NCI-H128 (cell line): ENCODE results near the gene CCNJL.

Source experiments
- DNase-seq: peaks from one replicate; lab custom pipeline; 2025; ENCODE audit not compliant: unreplicated experiment; lab: John Stamatoyannopoulos, UW

The CCNJL gene

DNA sequence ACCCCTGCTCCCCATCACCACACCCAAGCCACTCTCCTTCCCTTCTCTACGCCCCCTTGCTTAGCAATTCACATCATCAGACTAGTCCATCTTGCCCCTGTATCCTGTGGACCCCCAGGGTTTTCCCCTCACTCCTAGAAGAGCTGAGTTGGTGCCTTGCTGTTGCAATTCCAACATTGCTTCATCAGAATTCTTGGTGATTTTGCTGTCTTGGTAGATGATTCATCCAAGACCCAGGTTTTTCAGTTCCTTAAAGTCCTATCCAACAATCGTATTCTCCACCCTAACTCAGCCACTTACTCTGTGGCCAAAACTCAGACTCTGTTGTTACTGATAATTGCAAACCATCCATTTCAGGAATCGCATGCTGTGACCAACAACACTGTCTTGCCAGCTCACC is 21.4 kb upstream of the CCNJL start:
- DNase-seq = no peak

DNA sequence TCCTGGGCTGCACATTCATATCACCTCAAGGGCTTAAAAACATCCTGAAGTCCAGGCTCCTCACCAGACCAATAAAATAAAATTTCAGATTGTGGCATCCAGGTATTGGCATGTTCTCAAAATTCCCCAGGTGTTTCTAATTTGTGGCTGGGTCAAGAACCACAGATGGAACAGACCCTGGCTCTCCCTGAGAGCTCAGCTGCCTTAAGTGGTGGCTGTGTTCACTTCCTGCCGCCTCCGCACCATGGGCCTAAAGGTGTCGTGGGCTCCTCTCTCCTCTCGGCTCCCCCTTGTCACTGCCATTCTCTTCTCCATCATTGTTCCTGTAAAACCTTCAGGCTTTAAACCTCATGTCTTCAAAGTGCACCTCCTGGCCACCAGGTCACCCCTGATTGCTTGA is 17.8 kb upstream of the CCNJL start:
- no peak for DNase-seq

DNA sequence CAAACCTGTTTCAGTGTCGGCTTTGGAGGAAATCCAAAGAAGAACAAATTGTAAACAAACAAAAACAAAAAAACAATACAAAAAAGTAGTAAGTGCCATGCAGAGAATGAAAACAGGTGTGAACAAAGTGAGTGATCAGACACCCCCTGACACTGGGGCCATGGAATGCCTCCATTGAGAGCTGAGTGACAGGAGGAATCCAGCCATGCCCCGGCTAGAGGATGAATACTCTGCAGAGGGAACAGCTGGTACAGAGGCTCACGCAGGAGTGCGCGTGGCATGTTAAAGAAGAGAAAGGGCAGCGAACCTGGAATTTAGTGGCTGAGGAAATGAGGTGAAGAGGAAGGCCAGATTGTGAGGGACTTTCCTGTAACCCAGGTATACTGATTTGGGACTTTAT is 15.5 kb upstream of the CCNJL start:
- DNase-seq = no peak

DNA sequence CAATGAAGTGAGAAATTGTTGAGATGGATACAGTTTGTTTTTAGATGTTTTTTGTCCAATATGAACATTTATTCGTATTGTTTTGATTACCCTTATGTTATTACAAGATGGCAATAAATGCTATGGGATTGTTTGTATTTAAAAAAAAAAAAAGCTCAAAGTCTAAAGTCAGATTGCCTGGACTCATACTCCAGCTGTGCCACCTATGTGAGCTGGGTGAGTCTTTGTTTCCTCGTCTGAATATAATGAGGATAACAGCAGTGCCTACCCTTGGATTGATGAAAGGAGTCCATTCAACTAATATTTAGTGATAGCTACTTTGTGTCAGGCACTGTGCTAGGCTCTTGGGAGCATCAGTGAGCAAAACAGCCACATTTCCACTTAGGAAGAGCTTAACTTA is 14.6 kb upstream of the CCNJL start:
- DNase-seq = no peak

DNA sequence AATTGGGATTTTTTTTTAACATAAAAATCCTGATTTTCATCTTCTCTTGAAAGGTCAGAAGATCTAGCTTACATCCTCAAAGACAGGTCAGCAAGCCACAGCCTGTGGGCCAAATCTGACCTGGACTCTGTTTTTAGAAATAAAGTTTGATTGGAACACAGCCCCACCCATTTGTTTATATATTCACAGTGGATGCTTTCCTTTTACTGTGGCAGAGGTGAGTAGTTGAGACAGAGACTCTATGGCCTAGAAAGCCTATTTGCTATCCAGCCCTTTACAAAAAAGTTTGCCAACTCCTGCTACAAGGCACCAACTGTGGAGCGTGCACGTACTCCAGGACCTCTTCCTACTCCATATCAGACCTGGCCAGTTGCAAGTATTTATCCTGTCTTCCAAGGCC is 13.4 kb upstream of the CCNJL start:
- DNase-seq = no peak

DNA sequence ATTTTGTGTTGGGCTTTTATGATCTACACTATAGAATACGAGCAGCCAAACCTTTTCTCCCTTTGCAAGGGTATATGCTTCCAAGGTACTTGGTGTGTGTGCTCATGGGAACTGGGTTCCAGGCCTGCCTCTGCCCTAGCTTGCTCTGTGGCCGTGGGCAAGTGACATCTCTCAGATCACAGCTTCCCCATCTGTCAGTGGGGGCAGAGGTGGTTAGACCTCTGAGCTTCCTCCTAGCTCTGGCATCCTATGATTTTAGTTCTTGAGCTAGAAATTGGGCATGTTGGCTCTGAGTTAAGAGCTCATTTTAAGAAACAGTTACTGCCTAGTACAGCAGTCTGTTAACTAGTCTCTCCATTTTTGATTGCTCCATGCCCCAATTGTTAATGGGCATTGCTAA is 12.5 kb upstream of the CCNJL start:
- DNase-seq = no peak

DNA sequence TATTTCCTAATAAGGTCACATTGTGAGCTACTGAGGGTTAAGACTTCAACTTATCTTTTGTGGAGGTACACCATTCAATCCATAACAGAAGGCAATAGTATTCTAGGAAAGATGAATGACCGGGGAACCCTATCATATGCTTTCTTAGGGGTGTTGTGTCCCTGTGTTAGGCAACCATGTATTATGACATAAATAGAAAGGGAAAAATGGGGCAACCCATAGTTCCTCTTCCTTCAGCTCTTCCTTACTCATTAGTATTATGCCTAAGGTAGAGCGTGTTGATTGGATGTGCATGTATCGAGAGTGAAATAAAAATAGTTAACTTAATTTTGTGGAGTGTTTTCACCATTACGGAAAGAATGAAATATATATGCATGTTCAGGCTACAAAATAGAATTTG is 6.0 kb upstream of the CCNJL start:
- DNase-seq = no peak

DNA sequence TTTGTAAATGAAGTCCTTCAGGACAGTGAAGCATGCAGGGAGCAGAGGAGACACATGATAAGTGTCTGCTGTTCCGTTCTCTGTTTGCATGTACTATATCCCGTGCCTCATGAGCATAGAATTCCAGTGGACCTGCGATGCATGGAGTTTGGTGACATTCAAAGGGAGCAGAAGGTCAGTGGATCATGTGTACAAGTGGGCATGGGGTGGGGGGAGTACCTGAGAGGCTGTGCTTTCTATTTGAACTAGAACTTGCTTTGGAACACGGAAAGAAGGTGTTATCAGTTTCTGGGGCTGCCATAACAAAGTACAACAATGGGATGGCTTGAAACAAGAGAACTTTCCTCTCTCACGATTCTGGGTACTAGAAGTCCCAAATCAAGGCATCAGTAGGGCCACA is 5.1 kb upstream of the CCNJL start:
- no peak for DNase-seq

DNA sequence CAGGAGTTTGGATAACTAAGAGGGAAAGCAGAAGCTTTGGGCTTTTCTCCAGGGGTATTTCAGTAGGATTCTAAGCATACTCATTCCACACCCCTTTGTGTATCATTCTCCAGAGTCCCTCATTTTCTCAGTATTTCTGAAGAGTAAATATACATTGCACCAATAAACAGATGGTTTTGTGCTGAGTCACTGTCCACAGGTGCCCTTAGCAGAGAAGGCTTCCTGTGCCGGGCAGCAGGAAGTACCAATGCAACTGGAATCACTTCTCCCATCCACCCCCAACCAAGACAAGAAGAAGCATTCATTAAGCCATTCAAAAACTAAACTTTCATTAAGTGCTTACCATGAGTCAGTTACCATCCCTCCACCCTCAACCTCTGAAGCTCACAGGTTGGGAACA is 3.6 kb upstream of the CCNJL start:
- DNase-seq = no peak

DNA sequence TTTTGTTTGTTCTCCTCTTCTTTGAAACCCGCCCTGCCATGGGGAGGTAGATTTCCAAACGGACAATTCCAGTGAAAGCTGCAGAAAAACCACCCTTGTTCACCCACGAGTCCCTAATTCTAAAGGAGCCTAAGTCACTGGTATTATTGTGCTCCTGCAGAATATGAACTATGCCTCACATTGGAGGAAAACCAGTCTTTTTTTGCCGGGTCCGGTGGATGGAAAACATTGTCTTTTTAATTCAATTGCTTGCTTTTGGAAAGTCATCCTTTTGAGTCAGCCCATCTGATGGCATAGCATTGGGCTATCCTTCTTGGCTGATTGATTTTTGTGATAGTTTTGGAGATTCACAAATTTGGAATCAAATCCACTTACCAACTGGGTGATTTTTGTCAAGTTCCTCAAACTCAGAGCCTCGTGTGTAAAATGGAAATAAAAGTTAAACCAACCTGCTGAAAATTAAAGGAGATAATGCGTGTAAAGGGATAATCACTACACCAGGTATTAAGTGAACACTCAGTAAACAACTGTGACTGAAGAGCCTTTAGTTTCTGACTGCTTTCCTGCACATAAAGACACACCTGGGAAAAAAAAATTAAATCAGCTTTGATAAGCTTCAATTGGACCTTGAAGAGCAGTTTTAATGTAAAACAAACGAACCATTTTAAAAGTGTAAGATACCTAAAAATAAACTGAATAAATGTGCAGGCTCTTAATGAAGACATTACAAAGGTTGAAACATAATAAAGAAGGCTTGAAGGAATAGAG is 780 bp upstream of the CCNJL start:
- DNase-seq = no peak

DNA sequence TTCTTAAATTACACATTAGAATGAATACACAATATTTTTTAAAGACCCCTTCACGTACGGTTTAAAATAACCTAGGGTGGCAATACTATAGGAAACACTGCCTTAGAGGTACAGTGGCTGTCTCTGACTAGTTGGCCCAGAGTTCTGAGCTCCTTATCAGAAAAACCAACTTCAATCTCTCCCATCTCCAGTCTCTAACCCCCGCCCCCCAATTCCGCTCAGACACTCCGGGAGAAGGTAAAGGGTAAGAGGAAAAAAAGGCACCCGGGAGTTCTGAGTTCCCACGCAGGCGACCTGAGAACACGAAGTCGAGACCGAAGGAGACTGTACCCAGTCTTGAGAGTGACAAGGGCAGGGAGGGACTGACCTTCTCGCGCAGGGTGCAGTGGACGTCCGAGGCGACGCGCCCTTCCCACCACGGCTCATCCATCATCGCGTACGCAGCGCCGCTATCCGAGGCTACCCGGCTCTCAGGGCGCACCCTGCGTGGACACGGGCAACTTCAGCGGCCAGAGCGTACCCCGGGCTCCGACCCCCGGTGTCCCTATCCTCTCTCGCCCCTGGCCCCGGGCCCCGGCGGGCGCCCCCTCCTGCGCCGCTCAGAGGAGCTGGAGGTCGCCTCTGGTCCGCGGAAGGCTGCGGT is 752 bp downstream of the CCNJL start:
- no peak for DNase-seq

DNA sequence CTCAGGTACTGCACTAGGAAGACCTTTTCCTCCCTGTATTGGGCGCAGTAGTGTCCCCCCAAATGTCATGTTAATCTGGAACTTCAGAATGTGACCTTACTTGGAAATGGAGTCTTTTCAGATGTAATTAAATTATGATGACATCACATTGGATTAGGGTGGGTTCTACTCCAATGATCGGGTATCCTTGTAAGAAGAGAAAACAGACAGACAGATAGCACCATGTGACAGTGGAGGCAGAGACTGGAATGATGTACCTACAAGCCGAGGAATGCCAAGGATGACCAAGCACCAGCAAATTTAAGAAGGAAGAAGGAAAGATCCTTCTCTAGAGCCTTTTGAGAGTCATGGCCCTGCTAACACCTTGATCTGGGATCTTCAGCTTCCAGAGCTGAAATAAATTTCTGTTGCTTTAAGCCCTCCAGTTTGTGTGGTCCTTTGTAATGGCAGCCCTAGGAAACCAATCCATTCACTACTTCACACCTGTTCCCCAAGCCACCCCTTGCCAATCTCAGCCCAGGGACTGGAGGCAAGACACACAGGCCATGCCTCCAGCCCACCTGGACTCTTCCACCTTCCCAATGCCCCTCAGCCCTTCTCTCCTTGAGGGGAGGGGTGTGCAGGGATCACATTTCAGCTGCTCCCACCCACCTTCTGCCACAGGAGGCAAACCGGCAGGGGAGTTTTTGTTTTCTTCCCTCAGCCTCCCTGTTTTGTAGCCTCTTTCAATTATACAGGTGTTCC is 1.6 kb downstream of the CCNJL start:
- DNase-seq = no peak

DNA sequence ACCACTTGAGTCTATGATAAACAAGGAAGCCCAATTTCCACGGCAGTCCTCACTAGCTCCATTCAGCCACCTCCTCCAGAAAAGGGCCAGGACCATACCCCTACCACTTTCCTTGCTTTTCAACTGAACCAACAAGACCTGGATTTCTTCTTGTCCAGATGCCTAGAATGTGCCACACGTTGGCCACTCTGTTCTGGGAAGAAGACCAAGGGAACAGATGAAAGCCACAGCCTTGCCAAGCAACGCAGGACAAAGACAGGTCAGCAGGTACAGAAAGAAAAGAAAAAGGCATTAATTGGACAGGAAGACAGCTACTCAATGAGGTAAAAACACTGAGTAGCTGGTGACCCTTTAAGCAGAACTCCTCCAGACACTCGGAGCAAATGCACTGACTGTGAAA is 2.2 kb downstream of the CCNJL start:
- DNase-seq = no peak

DNA sequence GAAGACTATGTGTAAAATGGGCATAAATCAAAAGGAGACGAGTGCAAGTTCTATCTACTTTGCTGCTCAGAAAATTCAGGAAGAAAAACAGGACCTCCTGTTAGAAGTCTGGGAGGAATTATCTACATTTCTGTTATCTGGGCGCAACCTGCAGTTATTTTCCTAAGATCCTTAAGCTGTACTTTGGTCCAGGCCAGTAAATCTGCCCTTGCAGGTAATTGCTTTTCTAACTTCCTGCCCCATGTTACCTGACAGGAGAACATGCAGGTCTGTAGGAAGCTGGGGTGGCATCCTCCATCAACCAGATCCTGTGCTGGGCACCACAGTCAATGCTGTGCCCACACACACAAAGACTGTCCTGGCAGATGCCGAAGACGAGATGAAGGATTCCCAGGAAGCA is 5.7 kb downstream of the CCNJL start:
- DNase-seq = no peak

DNA sequence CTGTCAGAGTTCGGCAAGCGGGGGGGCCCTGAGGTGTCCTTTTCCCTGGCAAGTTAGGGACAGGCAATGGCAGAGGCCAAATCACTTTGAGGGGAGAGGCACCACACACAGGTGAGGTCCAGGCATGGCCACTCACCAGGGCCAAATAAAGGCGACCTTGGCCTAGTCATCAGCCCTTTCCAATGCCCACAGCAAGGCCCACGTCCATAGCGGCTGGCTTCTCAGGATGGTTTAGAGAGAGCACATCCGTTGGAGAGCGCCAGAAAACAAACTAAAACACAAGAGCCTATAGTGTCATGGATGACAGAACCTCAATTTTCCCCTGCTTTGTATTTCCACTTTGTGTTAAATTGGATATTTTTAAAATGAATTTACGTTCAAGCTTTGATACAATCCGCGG is 7.0 kb downstream of the CCNJL start:
- DNase-seq = no peak

DNA sequence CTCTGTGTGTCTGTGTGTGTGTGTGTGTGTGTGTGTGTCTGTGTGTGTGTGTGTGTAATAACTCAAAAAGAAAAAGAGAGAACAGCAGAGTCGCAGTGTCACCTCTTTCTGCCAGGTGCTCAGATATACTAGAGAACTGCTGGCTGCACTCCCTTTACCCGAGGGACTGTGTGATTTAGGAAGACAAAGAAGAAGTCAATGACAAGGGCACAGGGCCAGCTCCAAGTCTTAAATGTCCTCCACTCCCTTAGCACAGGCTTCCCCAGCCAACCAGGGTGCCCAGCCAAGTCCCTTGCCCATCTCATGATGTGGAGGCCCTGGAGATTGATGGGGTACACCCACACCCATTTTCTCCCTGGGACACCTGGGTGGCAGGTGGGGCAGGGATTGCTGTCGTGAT is 8.7 kb downstream of the CCNJL start:
- DNase-seq = no peak

DNA sequence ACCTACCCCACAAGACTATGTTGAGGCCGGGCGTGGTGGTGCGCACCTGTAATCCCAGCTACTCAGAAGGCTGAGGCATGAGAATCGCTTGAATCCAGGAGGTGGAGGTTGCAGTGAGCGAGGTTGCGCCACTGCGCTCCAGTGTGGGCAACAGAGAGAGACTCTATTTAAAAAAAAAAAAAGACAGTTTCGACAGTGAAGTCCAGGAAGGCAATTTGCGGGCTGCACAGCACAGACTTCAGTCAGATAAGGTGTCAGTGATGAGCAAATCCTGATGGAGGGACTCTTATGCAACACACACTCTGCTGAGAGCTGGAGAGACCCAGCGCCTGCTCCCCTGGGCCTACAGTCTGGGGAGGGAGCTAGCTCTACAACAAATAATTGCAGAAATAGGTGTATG is 14.2 kb downstream of the CCNJL start:
- DNase-seq = no peak

DNA sequence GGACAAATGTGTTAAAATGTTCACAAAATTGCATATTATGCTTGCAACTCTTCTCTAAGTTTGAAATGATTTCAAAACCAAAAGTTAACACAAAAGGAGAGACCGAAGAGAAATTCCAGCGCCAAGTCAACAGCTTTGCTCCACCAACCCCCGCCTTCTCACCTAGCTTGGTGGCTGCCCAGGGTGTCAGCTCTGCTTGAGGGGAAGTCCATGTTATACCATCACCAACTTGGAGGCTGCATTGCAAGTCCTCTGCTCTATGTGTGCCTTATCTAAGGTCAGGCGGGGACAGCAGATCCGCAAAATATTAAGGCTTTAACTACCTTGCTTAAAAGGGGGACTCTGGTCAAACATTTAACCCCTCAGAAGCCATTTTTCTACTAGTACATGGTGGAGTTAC is 14.6 kb downstream of the CCNJL start:
- DNase-seq = no peak

DNA sequence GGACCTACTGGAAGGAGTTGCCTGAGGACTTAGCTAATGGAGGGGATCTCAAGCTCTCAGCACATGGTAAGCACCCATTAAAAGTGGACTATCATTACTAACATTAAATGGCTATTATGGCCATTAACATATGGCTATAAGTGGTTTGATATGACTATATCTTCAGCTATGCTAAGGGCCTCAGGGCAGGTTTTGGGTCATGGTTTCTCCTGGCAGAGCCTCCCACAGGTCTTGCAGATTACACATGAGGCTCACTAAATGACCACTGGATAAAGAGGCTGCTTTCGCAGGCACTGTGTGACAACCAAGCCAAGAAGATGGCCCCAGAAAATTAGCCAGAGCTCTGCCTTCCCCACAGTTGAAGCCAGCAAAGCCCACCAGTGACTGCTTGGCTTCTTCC is 15.4 kb downstream of the CCNJL start:
- DNase-seq = no peak

DNA sequence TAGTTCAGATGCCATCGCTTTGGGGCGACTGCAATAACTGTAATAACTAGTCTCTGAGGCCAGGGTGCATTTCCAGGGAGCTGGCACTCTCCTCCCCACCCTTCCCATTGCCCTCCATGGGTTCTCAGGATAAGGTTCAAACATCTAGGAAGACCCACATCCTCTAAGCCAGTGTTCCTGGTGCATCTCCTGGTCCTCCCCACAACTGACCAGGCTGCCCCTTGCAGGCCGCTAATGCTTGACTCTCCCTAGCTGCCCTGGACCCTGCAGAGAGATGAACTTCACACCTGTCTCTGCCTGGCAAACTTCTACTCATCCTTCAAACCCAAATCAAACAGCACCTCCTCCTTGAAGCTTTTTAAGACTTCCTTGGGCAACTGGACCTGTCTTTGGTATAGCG is 15.9 kb downstream of the CCNJL start:
- no peak for DNase-seq

DNA sequence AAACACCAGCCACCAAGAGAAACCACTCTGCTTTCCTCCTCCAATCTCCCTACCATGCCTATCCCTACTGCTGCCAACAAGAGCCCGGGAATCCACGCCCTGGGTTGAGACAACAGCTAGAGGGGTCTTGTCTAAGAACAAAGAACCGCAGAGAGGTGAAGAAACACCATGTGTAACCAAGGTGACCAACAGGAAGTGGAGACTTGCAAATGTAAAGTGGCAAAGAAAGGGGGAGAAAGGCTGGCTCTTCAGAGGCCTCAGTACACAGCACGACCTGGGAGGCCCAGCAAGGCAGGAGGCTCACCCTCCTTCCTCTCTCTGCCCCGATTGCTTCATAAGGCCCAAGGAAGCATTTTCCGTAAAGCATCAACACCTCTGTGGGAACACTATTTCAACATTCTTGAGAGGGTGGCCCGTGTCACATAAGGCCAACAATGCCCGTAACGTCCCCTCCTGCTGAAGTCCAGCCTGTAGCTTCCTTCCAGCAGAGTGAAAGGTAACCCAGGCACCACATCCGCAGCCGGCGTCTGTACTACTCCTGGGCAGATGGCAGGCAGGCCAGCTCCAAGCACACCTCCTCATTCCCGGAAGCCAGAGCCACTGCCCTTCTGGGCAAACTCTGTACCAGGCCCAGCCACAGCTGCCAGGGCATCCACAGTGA is 18.3 kb downstream of the CCNJL start:
- DNase-seq = no peak

DNA sequence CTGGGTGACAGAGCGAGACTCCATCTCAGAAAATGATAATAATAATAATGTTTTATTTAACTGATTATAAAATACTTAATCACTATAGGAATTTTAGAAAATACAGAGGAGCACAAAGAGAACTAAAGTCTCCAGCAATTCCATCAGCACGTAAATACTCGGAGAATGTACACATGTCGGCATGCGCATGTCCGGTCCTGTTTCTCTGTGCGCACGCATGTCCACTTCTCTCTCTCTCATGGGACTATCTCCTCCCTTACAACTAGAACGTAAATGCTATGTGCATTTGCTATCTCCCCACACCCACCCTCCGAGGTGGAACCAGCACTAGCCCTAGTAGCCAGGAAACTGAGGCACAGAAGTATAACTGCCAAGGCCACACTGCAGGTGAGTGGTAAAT is 19.0 kb downstream of the CCNJL start:
- no peak for DNase-seq
